Epithelial cell of proximal tubule (primary cell): Measurements from ENCODE around the gene SKAP1. TPM values are rescaled to one million over a fixed set of nuclear protein-coding genes. Genes with fewer than 3 reads are reported as not detected.

Experiments
- DNase-seq: peaks from one replicate; pipeline ENCODE4 v3.0.0-alpha.2; 2011; ENCODE audit warnings: low read depth
- H3K4me3 ChIP-seq: 2 replicates; pipeline ENCODE4 v1.5.1; 2011; ENCODE audit warnings: low read depth, mild to moderate bottlenecking, low read length
- CTCF ChIP-seq: conservative IDR thresholded peaks from 2 replicates; pipeline ENCODE4 v1.5.1; 2012; ENCODE audit warnings: low read depth, mild to moderate bottlenecking, low read length
- total RNA-seq: library from RNA; depleted of rRNA; stranded (reverse); fragments of >200 nt; gene quantifications from 2 replicates; pipeline ENCODE4 v1.2.3, GENCODE V29; 2015

The SKAP1 gene
- total RNA-seq, 1 donor from 2014 or later = 11.4 TPM

GRCh38 chr17:48137656-48138055, 292.4 kb downstream of the SKAP1 start:
- no peak for DNase-seq
- no peak for TF ChIP-seq CTCF
- no peak overlapping the region for H3K4me3 ChIP-seq

DNA sequence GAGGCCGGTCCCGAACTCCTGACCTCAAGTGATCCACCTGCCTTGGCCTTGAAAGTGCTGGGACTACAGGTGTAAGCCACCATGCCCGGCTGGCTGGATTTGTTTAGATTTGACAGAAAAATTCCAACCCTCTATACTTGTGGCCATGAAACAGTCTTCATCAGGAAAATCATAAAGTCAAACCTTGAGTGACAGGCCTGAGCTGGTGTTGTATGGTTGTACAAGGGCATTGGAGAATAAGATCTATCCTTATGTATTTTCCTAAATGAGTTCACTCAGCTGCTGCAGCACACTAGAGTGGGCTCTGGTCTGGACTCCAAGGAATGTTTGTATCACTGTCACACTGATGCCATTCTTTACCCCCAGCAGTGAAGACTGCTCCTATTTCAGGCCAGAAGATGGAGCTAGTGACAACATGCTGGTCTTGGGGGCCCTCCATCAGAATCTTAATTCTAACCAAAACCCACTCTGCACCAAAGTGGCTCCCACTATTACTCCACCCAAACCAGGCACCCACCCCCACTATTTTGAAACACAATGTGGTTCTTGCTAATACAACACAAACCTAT, 295.0 kb downstream of the SKAP1 start:
- peak; percentile 37 for TF ChIP-seq CTCF
- no peak for DNase-seq

GRCh38 chr17:48132385-48132784, 297.6 kb downstream of the SKAP1 start:
- no peak overlapping the region for H3K4me3 ChIP-seq
- DNase-seq = no peak
- no peak for TF ChIP-seq CTCF

More for the DNA sequence above, 295.0 kb downstream of the SKAP1 start:
- H3K4me3 ChIP-seq = no peak overlapping the region

DNA sequence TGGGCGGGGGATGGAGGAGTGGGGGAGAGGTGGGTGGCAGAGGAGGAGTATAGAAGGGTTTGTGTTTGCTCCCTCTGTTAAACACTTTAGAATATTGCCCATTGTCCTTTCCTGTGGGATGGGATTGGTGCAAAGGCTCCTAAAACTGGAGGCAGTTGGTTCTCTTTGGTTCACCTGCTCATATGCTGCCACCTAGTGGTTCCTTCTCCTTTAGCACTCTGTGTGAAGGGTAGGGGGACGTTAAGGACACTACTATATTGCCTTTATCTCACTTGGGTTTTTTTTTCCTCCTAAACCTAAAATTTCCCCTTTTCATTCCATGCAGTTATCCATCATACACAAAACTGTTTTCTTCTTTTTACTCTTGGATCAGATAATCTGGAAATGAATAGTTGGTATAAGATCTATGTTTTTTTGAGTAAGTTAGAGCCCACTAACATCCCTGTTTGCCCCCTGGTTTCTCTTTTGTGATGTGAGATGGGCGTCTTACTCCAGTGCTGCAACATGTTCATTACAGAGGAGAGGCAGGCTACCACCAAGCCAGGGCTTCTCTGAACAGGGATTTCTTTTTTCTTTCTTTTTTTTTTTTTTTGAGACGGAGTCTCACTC, 298.7 kb downstream of the SKAP1 start:
- DNase-seq = no peak
- no peak overlapping the region for H3K4me3 ChIP-seq
- peak; percentile 95 for TF ChIP-seq CTCF

DNA sequence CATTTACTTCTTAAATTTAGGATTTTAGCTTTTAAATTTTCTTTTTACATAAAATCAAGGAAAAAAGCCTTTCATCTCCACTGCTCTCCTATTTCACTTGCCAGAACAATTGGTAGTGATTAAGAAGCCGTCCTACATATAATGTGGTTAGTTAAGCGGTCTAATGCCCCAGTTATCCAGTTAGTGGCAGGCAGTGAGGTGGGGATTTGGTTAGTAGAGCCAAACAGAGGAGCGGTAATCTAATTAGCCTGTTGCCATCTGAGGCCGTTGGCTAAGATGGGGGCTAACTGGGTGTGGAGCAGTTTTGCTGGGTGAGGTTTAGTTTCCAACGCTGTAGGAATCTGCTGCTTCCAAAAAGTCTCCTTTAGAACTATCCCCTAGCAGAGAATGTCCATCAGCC, 300.0 kb downstream of the SKAP1 start:
- TF ChIP-seq CTCF = no peak
- no peak for DNase-seq
- no peak overlapping the region for H3K4me3 ChIP-seq

GRCh38 chr17:48128400-48128799, 301.6 kb downstream of the SKAP1 start:
- no peak for DNase-seq
- no peak overlapping the region for H3K4me3 ChIP-seq
- TF ChIP-seq CTCF = no peak
